BLaER1 treated with 17β-estradiol and CSF1 and Interleukin-3, amounts not matched to agents 10 nM and 100 nM (cell line): ENCODE results near the gene GYG2.

Experiments
- H3K27ac ChIP-seq, 11 experiments: shearing (Covaris generic); formaldehyde crosslinking; 2 replicates each; pipeline ENCODE4 v1.8.1; 2022
- H3K27me3 ChIP-seq, 11 experiments: shearing (Covaris generic); formaldehyde crosslinking; 2 replicates each; pipeline ENCODE4 v1.8.1; 2022
- H3K36me3 ChIP-seq, 11 experiments: shearing (Covaris generic); formaldehyde crosslinking; 2 replicates each; pipeline ENCODE4 v1.8.1; 2022
- H3K4me1 ChIP-seq, 10 experiments: shearing (Covaris generic); formaldehyde crosslinking; 2 replicates each; pipeline ENCODE4 v1.8.1; 2022
- H3K4me2 ChIP-seq, 11 experiments: shearing (Covaris generic); formaldehyde crosslinking; 2 replicates each; pipeline ENCODE4 v1.8.1; 2022
- H3K4me3 ChIP-seq, 10 experiments: shearing (Covaris generic); formaldehyde crosslinking; 2 replicates each; pipeline ENCODE4 v1.8.1; 2022
- H3K9ac ChIP-seq, 11 experiments: shearing (Covaris generic); formaldehyde crosslinking; 2 replicates each; pipeline ENCODE4 v1.8.1; 2022
- H3K9me3 ChIP-seq, 11 experiments: shearing (Covaris generic); formaldehyde crosslinking; replicated peaks in 1 of 11; 2 replicates each; pipeline ENCODE4 v1.8.1; 2022
- H4K20me1 ChIP-seq, 11 experiments: shearing (Covaris generic); formaldehyde crosslinking; 2 replicates each; pipeline ENCODE4 v1.8.1; 2022
- Cebpa-rat ChIP-seq, 11 experiments: shearing (Covaris generic); IDR thresholded peaks; 2 replicates each; pipeline ENCODE4 v1.8.1; 2022

GYG2 gene

DNA sequence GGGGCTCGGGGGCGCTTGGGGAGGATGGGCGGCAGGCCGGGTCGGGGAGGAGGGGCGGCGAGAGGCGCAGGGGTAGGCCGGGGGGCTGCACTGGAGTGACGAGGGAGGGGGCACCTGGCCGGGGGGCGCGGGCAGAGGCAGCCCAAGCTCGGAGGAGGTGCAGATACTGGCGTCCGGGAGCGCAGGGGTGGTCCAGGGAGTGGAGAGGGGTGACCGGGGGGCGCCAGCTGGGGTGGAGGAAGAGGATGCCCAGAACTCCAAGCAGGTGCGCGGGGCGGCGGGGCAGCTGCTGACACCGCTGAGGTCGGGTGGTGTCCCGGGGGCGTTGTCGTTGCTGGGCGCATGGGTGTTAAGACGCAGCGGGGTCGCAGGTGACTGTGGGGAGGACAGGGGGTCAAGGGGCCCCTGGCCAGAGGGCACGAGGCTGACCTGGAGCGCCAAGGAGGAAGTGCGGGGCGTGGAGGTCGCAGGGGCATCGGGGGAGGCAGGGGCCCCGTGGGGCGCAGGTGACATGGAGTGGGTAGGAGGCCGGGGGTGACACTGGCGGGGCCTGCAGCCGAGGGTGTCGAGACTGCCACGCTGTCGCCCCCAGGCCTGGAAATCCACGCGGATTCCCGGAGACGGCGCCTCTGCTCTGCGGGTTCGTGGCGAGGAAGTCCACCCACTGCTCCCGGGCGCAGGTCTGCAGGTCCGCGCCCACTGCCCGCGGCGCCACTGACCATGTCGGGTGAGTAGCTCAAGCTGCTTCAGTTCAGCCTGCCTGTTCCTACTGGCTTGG is 928 bp downstream of the GYG2 start:
- peaks cover 0 to 11% (median 3%) of the 10 kb centered on the region in 11 experiments; a peak in 9 of 22 replicates for H3K9me3 ChIP-seq
- peak overlapping the region; percentile 35 to 57 (median 46); a peak in 18 of 22 replicates for H3K4me2 ChIP-seq
- no peaks in the 10 kb centered on the region for H4K20me1 ChIP-seq
- H3K4me3 ChIP-seq: peak overlapping the region; percentile 43 to 69 (median 56); a peak in 17 of 20 replicates
- H3K36me3 ChIP-seq: no peaks in the 10 kb centered on the region; a peak in 1 of 22 replicates
- H3K9ac ChIP-seq: peak overlapping the region in 7 of 11 experiments; percentile 11 to 62 (median 55); a peak in 5 of 22 replicates
- no peak for TF ChIP-seq Cebpa-rat (IDR thresholded peaks at IDR 0.05)
- no peaks in the 10 kb centered on the region for H3K27me3 ChIP-seq
- peaks cover 0 to 7% (median 0%) of the 10 kb centered on the region in 10 experiments; a peak in 5 of 20 replicates for H3K4me1 ChIP-seq
- H3K27ac ChIP-seq: no peak overlapping the region

DNA sequence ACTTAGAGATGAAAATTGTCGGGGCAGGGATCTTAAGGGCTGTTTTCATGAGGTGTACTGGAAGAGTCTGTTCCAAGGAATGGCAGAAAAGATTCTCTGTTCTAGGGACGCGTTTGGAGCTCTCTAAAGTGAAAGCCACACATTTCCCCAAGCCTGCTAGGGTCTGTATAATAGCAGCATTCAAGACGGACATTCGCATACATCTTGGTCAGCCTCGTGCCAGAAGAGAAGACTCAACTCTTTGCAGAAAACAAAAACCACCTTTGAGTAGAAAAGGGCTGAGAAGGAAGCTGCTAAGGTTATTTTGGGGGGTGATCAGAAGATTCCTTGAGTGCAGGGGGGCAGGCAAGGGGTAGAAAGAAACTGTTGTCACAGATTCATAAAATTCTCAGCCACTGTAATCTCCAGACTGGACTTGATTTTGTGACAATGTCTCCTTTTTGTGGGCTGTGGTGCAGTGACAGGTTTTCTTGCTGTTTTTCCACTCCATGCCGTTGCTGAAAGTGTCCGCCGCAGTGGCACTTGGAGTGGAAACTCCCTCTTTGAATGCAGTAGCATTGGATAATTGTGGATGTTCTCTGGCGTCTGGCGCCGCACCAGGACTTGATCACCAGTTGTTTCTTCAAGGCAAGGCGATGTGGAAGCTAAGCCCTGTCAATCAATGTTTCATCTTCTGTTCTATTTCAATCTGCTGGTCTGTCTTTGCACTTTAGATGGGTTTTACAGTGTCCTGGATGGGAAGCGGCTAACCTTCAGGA is 2.9 kb downstream of the GYG2 start:
- no peak overlapping the region for H3K4me2 ChIP-seq

DNA sequence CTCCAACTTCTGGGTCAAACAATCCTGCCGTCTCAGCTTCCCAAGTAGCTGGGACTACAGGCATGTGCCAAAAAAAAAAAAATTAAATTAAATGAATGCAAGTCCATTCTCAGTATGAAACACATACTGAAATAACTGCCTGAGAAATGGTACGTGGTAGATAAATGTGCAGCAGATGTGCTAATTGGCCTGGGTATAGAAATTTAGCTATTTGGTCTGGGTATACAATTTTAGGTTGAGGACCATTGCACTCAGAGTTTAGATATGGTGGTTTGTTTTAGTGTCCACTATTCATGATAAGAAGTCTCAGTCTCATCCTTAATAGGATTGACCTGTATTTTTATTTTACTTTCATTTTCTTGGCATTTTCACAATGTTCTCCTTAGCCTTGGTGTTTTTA is 9.2 kb downstream of the GYG2 start:
- no peak for TF ChIP-seq Cebpa-rat (IDR thresholded peaks at IDR 0.05)
- Histone ChIP-seq H3K4me3 (no peak overlapping the region), H3K36me3 (peaks cover 0 to 27% (median 12%) of the 10 kb centered on the region in 11 experiments; a peak in 11 of 22 replicates), H3K27me3 (no peaks in the 10 kb centered on the region), H3K4me1 (no peaks in the 10 kb centered on the region), H3K9ac (no peak overlapping the region), H3K27ac (no peak overlapping the region), H3K9me3 (peaks cover 46 to 73% (median 56%) of the 10 kb centered on the region in 11 experiments), H3K4me2 (no peak overlapping the region), H4K20me1 (no peaks in the 10 kb centered on the region)

More for the DNA sequence above, 2.9 kb downstream of the GYG2 start:
- no peak overlapping the region for H3K4me3 ChIP-seq
- no peak overlapping the region for H3K27ac ChIP-seq
- peaks cover 0 to 7% (median 2%) of the 10 kb centered on the region in 11 experiments; a peak in 7 of 22 replicates for H3K36me3 ChIP-seq
- peaks cover 0 to 7% (median 0%) of the 10 kb centered on the region in 10 experiments; a peak in 5 of 20 replicates for H3K4me1 ChIP-seq
- peaks cover 9 to 29% (median 15%) of the 10 kb centered on the region in 11 experiments for H3K9me3 ChIP-seq
- H4K20me1 ChIP-seq: no peaks in the 10 kb centered on the region
- H3K27me3 ChIP-seq: no peaks in the 10 kb centered on the region
- no peak for TF ChIP-seq Cebpa-rat (IDR thresholded peaks at IDR 0.05)
- H3K9ac ChIP-seq: no peak overlapping the region

DNA sequence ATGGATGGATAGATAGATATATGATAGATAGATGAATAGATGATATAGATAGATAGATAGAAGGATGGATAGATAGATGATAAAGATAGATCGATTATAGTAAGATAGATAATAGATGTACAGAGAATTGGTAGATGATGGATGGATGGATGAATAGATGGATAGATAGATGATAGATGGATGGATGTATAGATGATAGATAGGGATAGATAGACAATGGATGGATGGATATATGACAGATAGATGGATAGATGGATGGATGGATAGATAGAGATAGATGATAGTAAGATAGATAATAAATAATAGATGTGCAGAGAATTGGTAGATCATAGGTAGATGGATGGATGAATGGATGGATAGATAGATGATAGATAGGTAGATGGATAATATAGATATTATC is 12.2 kb downstream of the GYG2 start:
- Histone ChIP-seq H4K20me1 (no peaks in the 10 kb centered on the region), H3K4me3 (no peak overlapping the region), H3K27me3 (no peaks in the 10 kb centered on the region), H3K27ac (no peak overlapping the region), H3K36me3 (peaks cover 0 to 37% (median 19%) of the 10 kb centered on the region in 11 experiments; a peak in 13 of 22 replicates), H3K4me2 (no peak overlapping the region), H3K9ac (no peak overlapping the region), H3K4me1 (no peaks in the 10 kb centered on the region), H3K9me3 (peaks cover 44 to 71% (median 54%) of the 10 kb centered on the region in 11 experiments)
- TF ChIP-seq Cebpa-rat (IDR thresholded peaks at IDR 0.05): no peak

DNA sequence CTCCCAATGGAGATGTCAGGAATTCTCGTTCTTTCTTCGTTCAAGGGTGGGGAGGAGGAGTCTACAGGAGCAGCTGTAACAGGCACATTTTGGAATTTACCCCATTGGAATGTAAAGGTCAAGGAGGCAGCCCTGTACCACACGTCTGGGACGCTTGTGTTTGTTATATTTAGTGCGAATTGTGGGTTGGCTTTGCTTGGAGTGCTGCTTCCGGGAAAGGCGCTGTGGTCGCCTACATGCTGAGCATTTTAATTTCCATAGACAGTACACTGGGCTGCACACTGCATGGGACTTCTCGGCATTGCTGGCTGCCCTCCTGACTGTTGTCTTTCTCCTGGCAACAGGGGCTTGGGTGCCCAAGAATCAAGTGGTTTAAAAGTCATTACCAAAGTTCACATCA is 12.8 kb downstream of the GYG2 start:
- no peak for TF ChIP-seq Cebpa-rat (IDR thresholded peaks at IDR 0.05)
- peaks cover 38 to 65% (median 48%) of the 10 kb centered on the region in 11 experiments for H3K9me3 ChIP-seq
- no peaks in the 10 kb centered on the region for H3K4me1 ChIP-seq
- no peak overlapping the region for H3K4me3 ChIP-seq
- H3K9ac ChIP-seq: no peak overlapping the region
- no peak overlapping the region for H3K4me2 ChIP-seq
- H3K27me3 ChIP-seq: no peaks in the 10 kb centered on the region
- H3K36me3 ChIP-seq: peaks cover 0 to 36% (median 13%) of the 10 kb centered on the region in 11 experiments; a peak in 12 of 22 replicates
- H3K27ac ChIP-seq: no peak overlapping the region
- no peaks in the 10 kb centered on the region for H4K20me1 ChIP-seq

GRCh38 chrX:2846992-2847391 is 18.3 kb downstream of the GYG2 start:
- H3K36me3 ChIP-seq: peaks cover 0 to 14% (median 7%) of the 10 kb centered on the region in 11 experiments; a peak in 8 of 22 replicates
- H3K4me2 ChIP-seq: no peak overlapping the region
- H3K9me3 ChIP-seq: peaks cover 0 to 22% (median 13%) of the 10 kb centered on the region in 11 experiments; a peak in 12 of 22 replicates
- H3K9ac ChIP-seq: no peak overlapping the region
- no peak overlapping the region for H3K4me3 ChIP-seq
- TF ChIP-seq Cebpa-rat (IDR thresholded peaks at IDR 0.05): no peak
- no peaks in the 10 kb centered on the region for H3K27me3 ChIP-seq
- H3K27ac ChIP-seq: no peak overlapping the region
- no peaks in the 10 kb centered on the region for H4K20me1 ChIP-seq
- H3K4me1 ChIP-seq: peaks cover 0 to 7% (median 0%) of the 10 kb centered on the region in 10 experiments; a peak in 4 of 20 replicates

DNA sequence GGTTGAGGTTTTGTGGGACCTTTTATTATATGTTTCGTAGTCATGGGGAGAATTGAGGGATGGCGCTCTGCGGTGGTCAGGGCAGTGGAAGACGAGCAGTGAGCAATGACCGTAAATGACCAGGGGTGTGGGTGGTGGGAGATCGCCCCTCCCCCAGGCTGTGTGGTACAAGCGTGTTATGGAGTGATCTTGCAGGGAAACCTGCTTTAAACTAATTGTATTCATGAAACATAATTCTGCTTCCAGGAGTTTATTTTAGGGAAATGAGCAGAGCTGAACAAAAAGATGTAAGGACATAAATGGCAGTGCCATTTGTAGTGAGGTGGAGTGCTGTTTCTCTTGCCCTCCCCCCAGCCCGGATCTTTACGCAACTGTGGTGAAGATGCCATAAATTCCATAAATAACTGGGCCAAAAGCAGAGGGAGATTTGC is 20.2 kb downstream of the GYG2 start:
- no peaks in the 10 kb centered on the region for H3K27me3 ChIP-seq
- no peaks in the 10 kb centered on the region for H4K20me1 ChIP-seq
- TF ChIP-seq Cebpa-rat (IDR thresholded peaks at IDR 0.05): no peak
- H3K4me2 ChIP-seq: peak overlapping the region in 3 of 11 experiments; percentile 4 to 38 (median 9); a peak in 4 of 22 replicates
- H3K9ac ChIP-seq: no peak overlapping the region
- no peak overlapping the region for H3K4me3 ChIP-seq
- H3K9me3 ChIP-seq: peaks cover 0 to 16% (median 11%) of the 10 kb centered on the region in 11 experiments; a peak in 12 of 22 replicates
- peaks cover 0 to 7% (median 0%) of the 10 kb centered on the region in 10 experiments; a peak in 4 of 20 replicates for H3K4me1 ChIP-seq
- H3K27ac ChIP-seq: no peak overlapping the region
- H3K36me3 ChIP-seq: peaks cover 0 to 4% (median 0%) of the 10 kb centered on the region in 11 experiments; a peak in 4 of 22 replicates

GRCh38 chrX:2854918-2855317 is 26.2 kb downstream of the GYG2 start:
- Histone ChIP-seq H3K36me3 (peaks cover 0 to 18% (median 0%) of the 10 kb centered on the region in 11 experiments; a peak in 4 of 22 replicates), H3K27ac (no peak overlapping the region), H3K4me3 (no peak overlapping the region), H3K27me3 (no peaks in the 10 kb centered on the region), H3K4me1 (peaks cover 0 to 4% (median 0%) of the 10 kb centered on the region in 10 experiments; a peak in 5 of 20 replicates), H4K20me1 (no peaks in the 10 kb centered on the region), H3K9me3 (peaks cover 0 to 13% (median 10%) of the 10 kb centered on the region in 11 experiments; a peak in 10 of 22 replicates), H3K4me2 (no peak overlapping the region), H3K9ac (no peak overlapping the region)
- no peak for TF ChIP-seq Cebpa-rat (IDR thresholded peaks at IDR 0.05)
